Gastrocnemius medialis (tissue), 4 donors: Measurements from ENCODE around the gene ARHGAP5.

Source experiments
- POLR2A ChIP-seq, 2 donors: fragments of 450-650 bp; IDR thresholded peaks; one replicate each; pipeline ENCODE4 v1.6.1; 2017; ENCODE audit warnings: antibody characterized with exemption in 2 of 2, mild to moderate bottlenecking in 2 of 2, moderate library complexity in 2 of 2
- TF ChIP-seq, protein P1 (sequence below), 5 experiments: fragments of 450-650 bp in 3 of 5; fragments of 200-600 bp in 2 of 5; sonication (generic) in 2 of 5; IDR thresholded peaks in 4 of 5; conservative IDR thresholded peaks in 1 of 5; 1 replicate in 4 of 5; 2 replicates in 1 of 5; pipeline ENCODE4 v1.5.1; 2016 to 2019; ENCODE audit warnings: antibody characterized with exemption in 5 of 5, mild to moderate bottlenecking in 3 of 5, moderate library complexity in 3 of 5

DNA sequence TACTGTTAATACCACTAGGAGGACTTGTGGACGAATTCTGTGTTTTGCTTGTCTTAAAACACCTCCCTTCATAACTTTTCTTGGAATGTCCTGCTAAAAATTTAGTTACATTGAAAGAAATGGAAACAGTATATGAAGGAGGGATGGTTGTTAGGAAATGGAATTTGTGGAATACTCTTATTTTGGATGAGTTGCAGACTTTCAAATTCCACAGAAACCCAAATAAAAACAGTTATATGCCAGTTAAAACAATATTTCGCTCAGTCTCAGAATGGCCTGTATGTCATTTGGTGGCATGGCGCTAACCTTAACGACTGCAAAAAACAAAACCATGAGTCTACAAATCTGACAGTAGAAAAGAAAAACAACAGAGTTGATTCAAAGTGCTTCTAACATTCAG is 12.2 kb upstream of the ARHGAP5 start:
- TF ChIP-seq, protein P1, sequence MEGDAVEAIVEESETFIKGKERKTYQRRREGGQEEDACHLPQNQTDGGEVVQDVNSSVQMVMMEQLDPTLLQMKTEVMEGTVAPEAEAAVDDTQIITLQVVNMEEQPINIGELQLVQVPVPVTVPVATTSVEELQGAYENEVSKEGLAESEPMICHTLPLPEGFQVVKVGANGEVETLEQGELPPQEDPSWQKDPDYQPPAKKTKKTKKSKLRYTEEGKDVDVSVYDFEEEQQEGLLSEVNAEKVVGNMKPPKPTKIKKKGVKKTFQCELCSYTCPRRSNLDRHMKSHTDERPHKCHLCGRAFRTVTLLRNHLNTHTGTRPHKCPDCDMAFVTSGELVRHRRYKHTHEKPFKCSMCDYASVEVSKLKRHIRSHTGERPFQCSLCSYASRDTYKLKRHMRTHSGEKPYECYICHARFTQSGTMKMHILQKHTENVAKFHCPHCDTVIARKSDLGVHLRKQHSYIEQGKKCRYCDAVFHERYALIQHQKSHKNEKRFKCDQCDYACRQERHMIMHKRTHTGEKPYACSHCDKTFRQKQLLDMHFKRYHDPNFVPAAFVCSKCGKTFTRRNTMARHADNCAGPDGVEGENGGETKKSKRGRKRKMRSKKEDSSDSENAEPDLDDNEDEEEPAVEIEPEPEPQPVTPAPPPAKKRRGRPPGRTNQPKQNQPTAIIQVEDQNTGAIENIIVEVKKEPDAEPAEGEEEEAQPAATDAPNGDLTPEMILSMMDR (IDR thresholded peaks at IDR 0.05 in 4 of 5, conservative IDR thresholded peaks at IDR 0.05 in 1 of 5) = no peak
- TF ChIP-seq POLR2A (IDR thresholded peaks at IDR 0.05) = no peak
